ENCODE results near the gene CACNA1H. TPM values are rescaled to one million over a fixed set of nuclear protein-coding genes. Genes with fewer than 3 reads are reported as not detected.

CACNA1H gene
- total and polyA plus RNA-seq, 2 of the 4 experiments (the other 2 are of a cell fraction): 1.6 to 5.8 TPM

DNA sequence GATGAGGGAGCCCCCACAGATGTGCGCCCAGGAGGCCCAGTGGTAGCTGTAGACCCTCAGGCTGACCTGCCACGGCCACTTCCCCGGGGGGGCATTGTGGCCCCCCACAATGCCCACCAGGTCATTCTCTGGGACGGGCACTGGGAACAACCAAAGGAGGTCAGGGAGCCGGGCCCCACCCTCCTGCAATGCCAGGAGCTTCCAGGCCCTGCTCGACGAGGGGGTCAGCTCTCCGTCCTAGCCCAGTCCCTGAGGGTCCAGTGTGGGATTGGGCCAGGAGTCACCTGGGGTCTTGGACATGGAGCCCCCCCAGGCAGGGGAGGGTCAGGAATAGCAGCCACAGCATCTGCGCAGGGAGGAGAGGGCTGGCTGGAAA is 109.9 kb downstream of the CACNA1H start:
- CTCF ChIA-PET: no interaction called here
- no TSS peak for BruUV-seq (replicated peaks)

More for the DNA sequence above, 109.9 kb downstream of the CACNA1H start:
- no peaks in the 10 kb centered on the region for H3K36me3 ChIP-seq (ENCODE audit: control insufficient read depth, insufficient read depth, low read length)
- H4K5ac ChIP-seq (ENCODE audit: low read depth, low read length): no peak overlapping the region
- no peak overlapping the region for H2BK20ac ChIP-seq (ENCODE audit: low read depth, low read length)
- in situ Hi-C loops (cut with MboI; ENCODE audit: low sequenced_read_pairs) (no loop called here), dilution Hi-C loops (cut with HindIII; ENCODE audit: low sequenced_read_pairs, unreplicated experiment) (no loop called here), intact Hi-C loops (cut with micrococcal nuclease) (no loop called here)
- H4K91ac ChIP-seq (ENCODE audit: insufficient read depth, low read depth, low read length): no peak overlapping the region
- DNase-seq: no peak
- no peak overlapping the region for H3K23ac ChIP-seq (ENCODE audit: low read depth, low read length)
- POLR2A ChIA-PET (ENCODE audit: unreplicated experiment): no interaction called here
- H2BK120ac ChIP-seq (ENCODE audit: low read depth, low read length): no peak overlapping the region
- H4K8ac ChIP-seq (ENCODE audit: low read depth in 2 of 2, low read length in 2 of 2): no peak overlapping the region
- no peak overlapping the region for H2BK5ac ChIP-seq (ENCODE audit: low read depth, low read length, poor library complexity, severe bottlenecking)
- no peak overlapping the region for H3K27ac ChIP-seq (ENCODE audit: insufficient read depth, low read length)
- H3K4me1 ChIP-seq (ENCODE audit: control insufficient read depth, insufficient read depth, low read length): no peaks in the 10 kb centered on the region
- no peak for ATAC-seq (ENCODE audit: low read depth)
- H3K27me3 ChIP-seq (ENCODE audit: control insufficient read depth, insufficient read depth, low read length): peaks cover 45% of the 10 kb centered on the region
- 49% methylated on average over 3 of the region's 9 CpGs; no CpG with 5 or more reads in 1 of the 2 experiments for WGBS, 2 experiments (ENCODE audit: extremely low coverage in 2 of 2, insufficient read length in 1 of 2)
- H3K9me3 ChIP-seq (ENCODE audit: control insufficient read depth, insufficient read depth, low read length): no peaks in the 10 kb centered on the region
- H2BK15ac ChIP-seq (ENCODE audit: low read depth, low read length): no peak overlapping the region
- H2AFZ ChIP-seq (replicated peaks; ENCODE audit: low read length, poor library complexity): no peak overlapping the region
- no peak overlapping the region for H2AK9ac ChIP-seq (replicated peaks; ENCODE audit: low read depth, low read length, poor library complexity)
- H4K20me1 ChIP-seq (ENCODE audit: insufficient read depth, low read length): no peaks in the 10 kb centered on the region; the same call in 1 of the 2 replicates
- H3K18ac ChIP-seq (ENCODE audit: low read depth, low read length): no peak overlapping the region
- no peak overlapping the region for H3K9ac ChIP-seq (ENCODE audit: low read depth, low read length)
- no peak overlapping the region for H3K4me3 ChIP-seq (ENCODE audit: insufficient read depth, low read depth, low read length)
- H3K9me1 ChIP-seq (ENCODE audit: insufficient read depth, low read length): peaks cover 4% of the 10 kb centered on the region; the same call in 1 of the 2 replicates
- no peak overlapping the region for H2AK5ac ChIP-seq (ENCODE audit: low read depth, low read length)
- H3K79me1 ChIP-seq (ENCODE audit: low read depth in 1 of 2, low read length in 2 of 2): no peaks in the 10 kb centered on the region
- no peak overlapping the region for H3K4me2 ChIP-seq (ENCODE audit: low read depth, low read length)
- H3K4ac ChIP-seq (ENCODE audit: low read depth, low read length): no peak overlapping the region
- H3K14ac ChIP-seq (replicated peaks; ENCODE audit: low read depth, low read length): no peak overlapping the region
- TF ChIP-seq NFE2L2 (IDR thresholded peaks at IDR 0.05; ENCODE audit: low read depth, low read length) (no peak), RCOR1 (IDR thresholded peaks at IDR 0.05; ENCODE audit: insufficient replicate concordance, low read length) (no peak), USF2 (IDR thresholded peaks at IDR 0.05; ENCODE audit: low read depth, low read length) (no peak)
- no peak overlapping the region for H3K56ac ChIP-seq (ENCODE audit: extremely low read depth, insufficient read depth, low read length)
